Esophagus squamous epithelium (tissue), 4 donors: ENCODE results near the gene TRAF2.

Source experiments
- POLR2A ChIP-seq, 4 donors: fragments of 450-650 bp; IDR thresholded peaks; one replicate each; pipeline ENCODE4 v1.6.1; 2017; ENCODE audit warnings: antibody characterized with exemption in 4 of 4, mild to moderate bottlenecking in 4 of 4, moderate library complexity in 3 of 4
- TF ChIP-seq, protein P1 (sequence below), 6 experiments: fragments of 450-650 bp in 4 of 6; fragments of 200-600 bp in 2 of 6; sonication (generic) in 2 of 6; IDR thresholded peaks; one replicate each; pipeline ENCODE4 v1.5.1; 2016 to 2019; ENCODE audit warnings: antibody characterized with exemption in 6 of 6, mild to moderate bottlenecking in 4 of 6, moderate library complexity in 4 of 6

DNA sequence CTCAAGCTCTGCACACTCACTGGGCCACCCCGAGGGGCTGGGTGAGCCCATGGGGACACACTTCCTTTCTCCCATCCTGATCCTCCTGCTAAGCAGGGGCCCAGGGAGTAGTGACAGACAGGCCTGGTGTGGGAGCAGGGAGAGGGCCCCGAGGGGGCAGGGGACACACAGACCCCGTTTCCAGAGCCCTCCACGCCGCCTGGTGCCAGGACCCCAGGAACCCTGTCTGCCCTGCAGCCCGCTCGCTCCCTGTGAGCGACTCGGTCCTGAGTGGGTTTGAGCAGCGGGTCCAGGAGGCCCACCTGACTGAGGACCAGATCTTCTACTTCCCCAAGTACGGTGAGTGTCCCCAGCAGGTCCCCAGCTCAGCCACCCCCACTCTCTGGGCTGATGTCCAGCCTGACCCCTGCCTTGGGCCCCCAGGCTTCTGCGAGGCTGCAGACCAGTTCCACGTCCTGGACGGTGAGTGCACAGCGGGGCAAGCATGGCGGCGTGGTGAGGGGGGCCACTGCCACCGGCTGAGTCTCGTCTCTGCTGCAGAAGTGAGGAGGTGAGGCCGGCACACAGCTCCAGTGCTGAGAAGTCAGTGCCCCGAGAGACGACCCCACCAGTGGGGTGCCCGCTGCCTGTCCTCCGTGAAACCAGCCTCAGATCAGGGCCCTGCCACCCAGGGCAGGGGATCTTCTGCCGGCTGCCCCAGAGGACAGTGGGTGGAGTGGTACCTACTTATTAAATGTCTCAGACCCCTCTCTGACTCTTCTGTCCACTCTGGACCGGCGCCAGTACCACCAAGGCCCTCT lies 60.1 kb downstream of the TRAF2 start:
- TF ChIP-seq POLR2A (IDR thresholded peaks at IDR 0.05): no peak
- TF ChIP-seq, protein P1, sequence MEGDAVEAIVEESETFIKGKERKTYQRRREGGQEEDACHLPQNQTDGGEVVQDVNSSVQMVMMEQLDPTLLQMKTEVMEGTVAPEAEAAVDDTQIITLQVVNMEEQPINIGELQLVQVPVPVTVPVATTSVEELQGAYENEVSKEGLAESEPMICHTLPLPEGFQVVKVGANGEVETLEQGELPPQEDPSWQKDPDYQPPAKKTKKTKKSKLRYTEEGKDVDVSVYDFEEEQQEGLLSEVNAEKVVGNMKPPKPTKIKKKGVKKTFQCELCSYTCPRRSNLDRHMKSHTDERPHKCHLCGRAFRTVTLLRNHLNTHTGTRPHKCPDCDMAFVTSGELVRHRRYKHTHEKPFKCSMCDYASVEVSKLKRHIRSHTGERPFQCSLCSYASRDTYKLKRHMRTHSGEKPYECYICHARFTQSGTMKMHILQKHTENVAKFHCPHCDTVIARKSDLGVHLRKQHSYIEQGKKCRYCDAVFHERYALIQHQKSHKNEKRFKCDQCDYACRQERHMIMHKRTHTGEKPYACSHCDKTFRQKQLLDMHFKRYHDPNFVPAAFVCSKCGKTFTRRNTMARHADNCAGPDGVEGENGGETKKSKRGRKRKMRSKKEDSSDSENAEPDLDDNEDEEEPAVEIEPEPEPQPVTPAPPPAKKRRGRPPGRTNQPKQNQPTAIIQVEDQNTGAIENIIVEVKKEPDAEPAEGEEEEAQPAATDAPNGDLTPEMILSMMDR (IDR thresholded peaks at IDR 0.05): no peak
